ENCODE measurements around the gene PKD1L1. TPM values are rescaled to one million over a fixed set of nuclear protein-coding genes. Genes with fewer than 3 reads are reported as not detected.

PKD1L1 gene
- total RNA-seq, 6 donors from 2014 or later: 0.46 to 4.8 (median 0.75) TPM

- ATAC-seq (ENCODE audit: low FRiP score in 2 of 2) (no peak), DNase-seq (no peak)
- WGBS, 2 donors: 86 to 90% methylated on average over 17 to 19 of the region's 19 CpGs
- no peak for TF ChIP-seq CTCF (IDR thresholded peaks at IDR 0.05)
- TF ChIP-seq POLR2AphosphoS5 (IDR thresholded peaks at IDR 0.05): no peak
- no peak for TF ChIP-seq POLR2A (IDR thresholded peaks at IDR 0.05)
- no peak for TF ChIP-seq EP300 (IDR thresholded peaks at IDR 0.05)
- H3K4me1 ChIP-seq: no peaks in the 10 kb centered on the region
- no peaks in the 10 kb centered on the region for H3K9me3 ChIP-seq
- H3K27me3 ChIP-seq: no peaks in the 10 kb centered on the region
- H3K4me3 ChIP-seq: no peak overlapping the region
- H3K36me3 ChIP-seq: no peaks in the 10 kb centered on the region
- H3K27ac ChIP-seq: no peak overlapping the region
These were observed 111.6 kb downstream of the PKD1L1 start for GRCh38 chr7:47836503-47837202.

DNA sequence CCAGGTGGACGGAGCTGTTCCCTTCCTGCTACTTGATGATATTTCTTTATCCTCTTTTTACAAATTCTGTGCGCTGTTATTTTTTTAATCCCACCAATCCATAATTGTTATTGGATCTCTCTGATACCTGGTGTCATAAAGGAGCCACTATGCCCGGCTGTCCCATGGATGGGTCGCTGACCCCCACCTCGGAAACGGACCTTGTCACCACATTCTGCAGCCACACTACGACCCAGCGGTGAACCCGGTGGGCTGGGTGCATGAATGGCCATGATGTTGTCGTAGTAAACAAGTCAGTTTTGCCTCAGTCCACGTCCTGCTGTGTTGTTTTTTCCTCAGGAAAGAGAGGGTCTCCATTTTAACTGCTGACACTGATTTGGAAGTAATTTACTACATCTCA, 112.2 kb downstream of the PKD1L1 start:
- no peak overlapping the region for H3K4me3 ChIP-seq

GRCh38 chr7:47833211-47833610, 115.1 kb downstream of the PKD1L1 start:
- H3K4me1 ChIP-seq: no peaks in the 10 kb centered on the region
- H3K27ac ChIP-seq: no peak overlapping the region
- H3K27me3 ChIP-seq: no peaks in the 10 kb centered on the region
- no peak for DNase-seq
- WGBS, 2 donors: 86 to 95% methylated on average over 2 to 8 of the region's 8 CpGs
- TF ChIP-seq CTCF (IDR thresholded peaks at IDR 0.05): no peak
- no peak for TF ChIP-seq POLR2A (IDR thresholded peaks at IDR 0.05)
- no peak for ATAC-seq (ENCODE audit: low FRiP score in 2 of 2)
- no peaks in the 10 kb centered on the region for H3K9me3 ChIP-seq
- no peaks in the 10 kb centered on the region for H3K36me3 ChIP-seq
- no peak overlapping the region for H3K4me3 ChIP-seq

More for the DNA sequence above, 112.2 kb downstream of the PKD1L1 start:
- TF ChIP-seq POLR2AphosphoS5 (IDR thresholded peaks at IDR 0.05): no peak
- WGBS, 2 donors: 93 to 94% methylated on average over 11 of the region's 11 CpGs
- H3K4me1 ChIP-seq: no peaks in the 10 kb centered on the region
- ATAC-seq (ENCODE audit: low FRiP score in 2 of 2) (no peak), DNase-seq (no peak)
- no peaks in the 10 kb centered on the region for H3K36me3 ChIP-seq
- H3K27ac ChIP-seq: no peak overlapping the region
- no peaks in the 10 kb centered on the region for H3K27me3 ChIP-seq
- H3K9me3 ChIP-seq: no peaks in the 10 kb centered on the region

- no peak for DNase-seq
These were observed 116.1 kb downstream of the PKD1L1 start for GRCh38 chr7:47832105-47832715.

GRCh38 chr7:47830015-47830414, 118.3 kb downstream of the PKD1L1 start:
- no peak overlapping the region for H3K4me3 ChIP-seq
- TF ChIP-seq EP300 (IDR thresholded peaks at IDR 0.05) (no peak), POLR2A (IDR thresholded peaks at IDR 0.05) (no peak), CTCF (IDR thresholded peaks at IDR 0.05) (no peak), POLR2AphosphoS5 (IDR thresholded peaks at IDR 0.05) (no peak)
- DNase-seq (peak in 1 of 2 donors; percentile 37), ATAC-seq (ENCODE audit: low FRiP score in 2 of 2) (no peak)
- H3K4me1 ChIP-seq: no peaks in the 10 kb centered on the region
- H3K36me3 ChIP-seq: no peaks in the 10 kb centered on the region
- H3K27ac ChIP-seq: no peak overlapping the region
- WGBS, 2 donors: 61 to 71% methylated on average over 5 of the region's 5 CpGs
- no peaks in the 10 kb centered on the region for H3K9me3 ChIP-seq
- no peaks in the 10 kb centered on the region for H3K27me3 ChIP-seq

More at GRCh38 chr7:47832105-47832715, 116.1 kb downstream of the PKD1L1 start:
- TF ChIP-seq EP300 (IDR thresholded peaks at IDR 0.05): no peak
- no peak for TF ChIP-seq POLR2A (IDR thresholded peaks at IDR 0.05)
- TF ChIP-seq POLR2AphosphoS5 (IDR thresholded peaks at IDR 0.05): no peak
- TF ChIP-seq CTCF (IDR thresholded peaks at IDR 0.05): no peak
- Histone ChIP-seq H3K4me1 (no peaks in the 10 kb centered on the region), H3K27me3 (no peaks in the 10 kb centered on the region), H3K27ac (no peak overlapping the region), H3K36me3 (no peaks in the 10 kb centered on the region), H3K9me3 (no peaks in the 10 kb centered on the region), H3K4me3 (no peak overlapping the region)
- no peak for ATAC-seq (ENCODE audit: low FRiP score in 2 of 2)
- WGBS, 2 donors: 92 to 94% methylated on average over 4 to 10 of the region's 10 CpGs
